DND-41 (cell line): ENCODE measurements around the gene RTKN2.

Source experiments
- EZH2 ChIP-seq: IDR thresholded peaks from 3 replicates; pipeline ENCODE4 v1.6.1; 2012; ENCODE audit warnings: borderline replicate concordance, low read depth, mild to moderate bottlenecking, moderate library complexity, low read length, inconsistent platforms; ENCODE audit not compliant: severe bottlenecking
- TF ChIP-seq, protein P1 (sequence below): IDR thresholded peaks from 2 replicates; pipeline ENCODE4 v1.5.1; 2012; ENCODE audit warnings: borderline replicate concordance, low read length, moderate library complexity, mild to moderate bottlenecking; ENCODE audit not compliant: poor library complexity, severe bottlenecking; ENCODE audit errors: extremely low read depth

DNA sequence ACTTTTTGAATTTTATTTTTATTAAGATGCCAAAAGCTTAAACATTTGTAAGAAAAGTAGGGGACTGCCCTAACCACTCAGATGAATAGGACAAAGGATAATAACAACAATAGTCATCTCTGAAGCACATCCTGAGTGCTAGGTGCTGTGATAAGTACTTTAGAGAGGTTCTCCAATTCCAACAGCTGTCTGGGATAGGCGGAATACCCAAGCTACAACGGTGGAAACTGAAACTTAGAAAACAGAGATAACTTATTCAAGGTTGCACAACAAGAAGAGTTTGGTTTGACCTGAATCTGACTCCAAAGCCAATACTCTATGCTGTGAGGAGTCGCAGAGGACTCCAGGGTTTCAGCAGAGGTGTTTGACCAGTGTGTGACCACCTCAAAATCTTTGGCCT is 2.0 kb downstream of the RTKN2 start:
- TF ChIP-seq, protein P1, sequence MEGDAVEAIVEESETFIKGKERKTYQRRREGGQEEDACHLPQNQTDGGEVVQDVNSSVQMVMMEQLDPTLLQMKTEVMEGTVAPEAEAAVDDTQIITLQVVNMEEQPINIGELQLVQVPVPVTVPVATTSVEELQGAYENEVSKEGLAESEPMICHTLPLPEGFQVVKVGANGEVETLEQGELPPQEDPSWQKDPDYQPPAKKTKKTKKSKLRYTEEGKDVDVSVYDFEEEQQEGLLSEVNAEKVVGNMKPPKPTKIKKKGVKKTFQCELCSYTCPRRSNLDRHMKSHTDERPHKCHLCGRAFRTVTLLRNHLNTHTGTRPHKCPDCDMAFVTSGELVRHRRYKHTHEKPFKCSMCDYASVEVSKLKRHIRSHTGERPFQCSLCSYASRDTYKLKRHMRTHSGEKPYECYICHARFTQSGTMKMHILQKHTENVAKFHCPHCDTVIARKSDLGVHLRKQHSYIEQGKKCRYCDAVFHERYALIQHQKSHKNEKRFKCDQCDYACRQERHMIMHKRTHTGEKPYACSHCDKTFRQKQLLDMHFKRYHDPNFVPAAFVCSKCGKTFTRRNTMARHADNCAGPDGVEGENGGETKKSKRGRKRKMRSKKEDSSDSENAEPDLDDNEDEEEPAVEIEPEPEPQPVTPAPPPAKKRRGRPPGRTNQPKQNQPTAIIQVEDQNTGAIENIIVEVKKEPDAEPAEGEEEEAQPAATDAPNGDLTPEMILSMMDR = no peak
- TF ChIP-seq EZH2 = no peak
